SW 1271 (cell line): ENCODE measurements around the gene ZBTB16.

ENCODE experiments used
- DNase-seq, 2 experiments: peaks; one replicate each; lab custom pipeline; 2025; lab: John Stamatoyannopoulos, UW

ZBTB16 gene

DNA sequence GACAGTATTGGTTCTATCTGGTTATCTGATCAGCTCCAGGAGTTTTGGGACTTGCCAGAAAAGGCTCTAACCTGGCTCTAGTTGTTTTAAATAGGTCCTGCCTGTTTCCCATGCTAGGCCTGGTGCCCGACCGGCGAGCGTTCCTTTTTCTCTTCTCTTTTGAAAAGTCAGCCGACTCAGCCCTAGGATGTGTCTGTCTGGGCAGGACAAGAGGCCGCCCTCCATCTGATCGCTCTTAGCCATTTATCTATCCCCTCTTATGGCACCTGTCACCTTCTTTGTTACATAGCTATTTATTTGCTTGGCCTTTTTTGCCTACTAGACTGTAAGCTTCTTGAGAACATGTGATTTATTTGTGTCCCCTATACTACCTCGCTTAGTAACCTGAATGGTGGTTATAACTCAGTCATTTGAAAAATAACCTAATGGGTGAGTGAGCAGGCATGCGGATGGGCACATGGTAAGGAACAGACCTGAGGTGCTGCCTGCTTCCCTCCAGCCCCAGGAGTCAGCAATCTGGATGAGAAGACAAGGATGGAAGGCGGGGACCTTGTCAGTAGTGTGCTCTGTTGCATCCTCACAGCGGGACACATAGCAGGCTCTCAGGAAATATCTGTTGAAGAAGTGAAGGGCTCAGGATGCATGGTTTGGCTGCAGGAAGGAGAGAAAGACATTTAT, 108.4 kb downstream of the ZBTB16 start:
- no peak for DNase-seq

GRCh38 chr11:114168691-114169090, 109.2 kb downstream of the ZBTB16 start:
- no peak for DNase-seq

GRCh38 chr11:114169321-114169749, 109.8 kb downstream of the ZBTB16 start:
- DNase-seq, result no peak

- DNase-seq, result no peak
These were observed 110.3 kb downstream of the ZBTB16 start for GRCh38 chr11:114169821-114170220.

GRCh38 chr11:114170226-114170625, 110.7 kb downstream of the ZBTB16 start:
- no peak for DNase-seq

- DNase-seq, result no peak
These were observed 111.9 kb downstream of the ZBTB16 start for GRCh38 chr11:114171257-114172054.

GRCh38 chr11:114172055-114172861, 112.7 kb downstream of the ZBTB16 start:
- no peak for DNase-seq

DNA sequence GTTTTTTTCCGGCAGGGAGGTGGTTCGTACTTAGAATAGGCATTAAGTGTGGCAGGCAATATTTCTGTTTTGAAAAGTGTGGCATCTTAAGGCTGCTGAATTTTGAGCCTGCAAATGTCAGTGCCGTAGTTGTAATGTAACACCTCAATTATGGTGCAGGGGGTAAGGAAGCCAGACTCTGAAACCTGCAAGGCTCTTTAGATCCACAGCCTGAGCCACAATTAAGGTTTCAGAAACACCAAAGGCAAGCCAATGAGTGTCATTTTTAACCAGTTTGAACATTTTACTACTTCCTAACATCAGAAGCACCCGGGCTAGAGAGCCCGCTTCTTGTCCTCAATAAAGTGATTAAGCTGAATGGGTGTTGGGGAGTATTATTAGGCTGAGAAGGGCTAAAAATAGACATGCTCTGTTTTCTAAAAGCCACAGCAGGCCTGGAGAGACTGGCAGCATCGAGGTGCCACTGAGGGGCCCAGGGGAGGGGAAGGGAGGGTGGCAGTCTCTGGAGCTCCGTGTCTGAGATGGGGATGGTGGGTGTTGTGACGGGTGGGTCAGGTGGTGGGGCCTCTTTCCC, 113.4 kb downstream of the ZBTB16 start:
- DNase-seq, result no peak

DNA sequence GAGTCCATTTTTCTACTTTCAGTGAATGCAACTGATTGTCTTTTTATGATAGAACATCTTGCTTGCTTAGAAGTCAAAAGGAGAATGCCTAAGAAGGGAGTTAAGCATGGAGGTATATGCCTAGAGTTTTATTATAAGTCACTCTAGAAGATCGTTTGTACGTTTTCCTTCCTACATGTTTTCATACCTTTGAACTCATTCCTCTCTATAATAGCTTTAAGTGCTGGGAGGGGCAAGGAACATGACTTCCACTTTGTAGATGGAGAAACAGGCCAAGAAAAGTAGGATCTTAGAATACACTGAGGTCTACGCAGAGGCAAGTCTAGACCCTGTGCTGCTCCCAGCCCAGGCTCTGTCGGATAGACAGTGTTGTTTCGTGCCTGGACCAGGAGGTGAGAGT, 114.3 kb downstream of the ZBTB16 start:
- DNase-seq, result no peak

DNA sequence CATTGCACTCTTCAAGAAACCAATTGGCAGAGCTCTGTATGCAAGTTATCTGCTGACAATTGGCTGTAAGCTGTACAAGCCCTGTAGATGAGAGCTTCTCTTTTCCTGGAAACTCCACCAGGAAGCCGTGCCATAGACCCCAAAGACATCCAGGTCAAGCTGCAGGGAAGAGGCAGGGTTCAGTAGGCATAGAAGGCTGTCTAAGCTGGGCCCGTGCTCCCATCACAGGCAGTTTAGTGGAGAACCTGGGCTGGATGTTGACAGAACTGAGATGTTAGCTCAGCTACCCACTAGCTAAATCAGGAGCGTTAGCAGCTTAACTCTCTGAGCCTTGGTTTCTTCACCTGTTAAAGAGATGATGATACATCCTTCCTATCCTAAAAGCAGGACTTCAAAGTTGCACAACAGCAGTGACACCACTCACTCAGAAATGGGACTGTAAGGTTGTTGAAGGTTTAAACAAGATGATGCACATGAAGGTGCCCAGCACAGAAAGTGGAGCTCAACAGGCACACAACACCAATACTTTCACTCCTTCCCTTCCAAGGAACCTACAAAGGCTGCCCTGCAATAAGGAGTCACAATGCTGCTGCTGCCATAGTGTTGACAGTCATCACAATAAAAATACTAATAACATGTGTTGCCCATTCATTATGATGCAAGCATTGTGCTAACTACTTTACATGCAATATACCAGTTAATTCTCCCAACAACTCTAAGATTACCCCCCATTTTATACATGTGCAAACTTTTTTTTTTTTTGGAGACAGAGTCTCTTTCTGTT, 115.4 kb downstream of the ZBTB16 start:
- no peak for DNase-seq

GRCh38 chr11:114175706-114176105, 116.2 kb downstream of the ZBTB16 start:
- DNase-seq, result no peak

- no peak for DNase-seq
These were observed 116.8 kb downstream of the ZBTB16 start for GRCh38 chr11:114176321-114176720.

DNA sequence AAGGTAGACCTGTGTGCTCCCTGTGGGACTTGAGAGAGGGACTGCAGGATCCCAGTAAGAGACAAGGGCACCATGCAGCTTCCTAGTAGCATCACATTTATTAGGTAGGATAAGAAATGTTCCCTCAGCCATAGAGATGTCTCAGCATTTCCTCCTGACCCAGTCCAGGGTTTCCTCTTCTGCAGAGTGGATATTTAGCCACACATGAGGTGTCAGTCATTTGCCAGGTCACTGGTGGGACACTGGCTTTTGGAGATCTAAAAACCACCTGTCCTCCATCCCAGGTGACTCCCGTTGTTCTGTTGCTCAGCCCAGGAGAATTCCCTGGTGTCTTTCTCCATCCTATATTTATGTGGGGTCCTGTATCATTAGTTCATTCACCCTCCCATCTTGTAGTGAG, 119.1 kb downstream of the ZBTB16 start:
- DNase-seq, result no peak

GRCh38 chr11:114179234-114179941, 119.9 kb downstream of the ZBTB16 start:
- no peak for DNase-seq

DNA sequence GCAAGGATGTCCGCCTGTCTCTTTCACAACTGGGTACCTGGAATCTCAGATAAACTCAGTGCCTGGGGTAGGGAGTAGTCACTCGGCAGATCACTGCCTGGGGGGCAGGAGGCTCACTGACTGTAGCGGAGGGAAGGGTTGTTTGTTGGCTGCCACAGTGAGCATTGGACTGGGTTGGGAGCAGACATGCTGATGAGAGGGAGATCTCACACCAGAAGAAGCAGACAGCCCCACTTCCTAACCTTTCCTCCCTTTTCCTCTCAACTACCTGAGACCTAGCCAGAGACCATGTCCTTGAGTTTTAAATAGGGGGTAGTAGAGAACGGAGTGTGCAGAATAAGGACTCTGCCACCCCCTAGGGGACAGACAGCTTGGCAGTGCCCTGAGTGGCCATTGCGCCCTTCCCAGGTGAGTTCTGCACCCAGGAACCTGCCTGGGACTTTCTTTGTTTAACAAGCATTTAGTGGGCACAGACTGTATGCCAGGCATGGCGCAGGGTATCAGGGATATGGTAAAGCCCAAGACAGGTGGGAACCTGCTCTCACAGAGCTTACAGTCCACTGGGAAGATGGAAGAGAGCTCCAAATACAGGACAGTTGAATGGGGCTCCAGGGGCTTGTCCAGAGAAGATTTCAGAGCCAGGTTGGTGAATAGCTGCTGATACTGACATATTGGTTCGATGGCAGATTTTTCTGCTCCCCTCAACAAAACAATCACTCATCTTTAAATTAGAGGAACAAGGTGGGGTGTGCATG, 121.0 kb downstream of the ZBTB16 start:
- no peak for DNase-seq

- DNase-seq, result no peak
These were observed 121.7 kb downstream of the ZBTB16 start for GRCh38 chr11:114181195-114181594.

- no peak for DNase-seq
These were observed 122.2 kb downstream of the ZBTB16 start for GRCh38 chr11:114181752-114182151.

DNA sequence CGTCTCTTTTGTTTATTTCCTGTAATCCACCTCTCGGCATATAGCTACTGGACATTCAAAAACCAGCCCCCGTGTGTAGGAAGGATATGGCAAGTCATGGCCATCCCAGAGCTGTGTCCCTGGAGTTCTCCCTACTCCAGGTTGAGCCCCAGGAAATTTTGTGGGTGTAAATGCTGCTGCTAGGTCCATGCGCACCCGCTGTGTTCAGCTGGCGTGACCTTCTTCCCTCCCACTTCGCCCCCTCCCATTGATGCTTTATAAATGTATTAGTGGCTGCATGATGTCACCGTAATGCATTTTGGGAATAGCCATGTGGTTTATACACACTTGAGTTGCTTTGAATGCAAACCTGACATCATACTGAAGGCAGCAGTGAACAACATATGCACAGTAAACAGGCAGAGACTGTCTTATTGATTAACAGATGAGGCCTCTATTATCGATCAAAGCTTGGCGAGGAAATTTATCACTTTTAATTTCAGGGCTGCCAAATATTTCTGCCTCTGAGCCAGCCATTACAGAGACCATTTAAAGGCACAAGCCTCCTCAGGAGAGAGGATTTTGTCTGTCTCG, 123.0 kb downstream of the ZBTB16 start:
- no peak for DNase-seq

- DNase-seq, result no peak
These were observed 123.6 kb downstream of the ZBTB16 start for GRCh38 chr11:114183044-114183511.

- no peak for DNase-seq
These were observed 125.9 kb downstream of the ZBTB16 start for GRCh38 chr11:114185436-114185835.
